GM21390 (cell line): ENCODE results near the gene SRPK3.

Experiments
- ATAC-seq: cut with Tn5 transposase; IDR thresholded peaks from one replicate; pipeline ENCODE4 v1.9.1; 2021; ENCODE audit not compliant: unreplicated experiment

Gene SRPK3

GRCh38 chrX:153769865-153770600 lies 10.8 kb upstream of the SRPK3 start:
- ATAC-seq, result no peak

- no peak for ATAC-seq
These were observed 10.0 kb upstream of the SRPK3 start for GRCh38 chrX:153770601-153771414.

GRCh38 chrX:153771415-153772315 lies 9.2 kb upstream of the SRPK3 start:
- no peak for ATAC-seq

- ATAC-seq, result no peak
These were observed 8.3 kb upstream of the SRPK3 start for GRCh38 chrX:153772316-153773217.

DNA sequence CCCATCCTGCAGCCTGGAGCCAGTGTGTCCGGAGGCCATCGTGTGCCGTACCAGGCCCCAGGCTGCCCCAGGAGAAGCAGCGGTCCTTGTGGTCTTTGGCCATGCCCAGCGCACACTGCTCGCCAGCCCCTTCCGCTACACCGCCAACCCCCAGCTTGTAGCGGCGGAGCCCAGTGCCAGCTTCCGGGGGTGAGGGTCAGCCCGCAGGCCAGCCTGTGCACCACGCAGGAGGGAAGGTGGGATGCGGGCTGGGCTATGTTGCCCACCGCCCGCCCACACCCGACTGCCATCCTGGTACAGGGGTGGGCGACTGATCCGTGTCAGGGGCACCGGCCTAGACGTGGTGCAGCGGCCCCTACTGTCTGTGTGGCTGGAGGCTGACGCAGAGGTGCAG lies 7.6 kb upstream of the SRPK3 start:
- no peak for ATAC-seq

GRCh38 chrX:153773741-153774575 lies 6.9 kb upstream of the SRPK3 start:
- ATAC-seq, result no peak

- ATAC-seq, result no peak
These were observed 6.1 kb upstream of the SRPK3 start for GRCh38 chrX:153774576-153775292.

GRCh38 chrX:153775293-153776119 lies 5.3 kb upstream of the SRPK3 start:
- ATAC-seq, result no peak

DNA sequence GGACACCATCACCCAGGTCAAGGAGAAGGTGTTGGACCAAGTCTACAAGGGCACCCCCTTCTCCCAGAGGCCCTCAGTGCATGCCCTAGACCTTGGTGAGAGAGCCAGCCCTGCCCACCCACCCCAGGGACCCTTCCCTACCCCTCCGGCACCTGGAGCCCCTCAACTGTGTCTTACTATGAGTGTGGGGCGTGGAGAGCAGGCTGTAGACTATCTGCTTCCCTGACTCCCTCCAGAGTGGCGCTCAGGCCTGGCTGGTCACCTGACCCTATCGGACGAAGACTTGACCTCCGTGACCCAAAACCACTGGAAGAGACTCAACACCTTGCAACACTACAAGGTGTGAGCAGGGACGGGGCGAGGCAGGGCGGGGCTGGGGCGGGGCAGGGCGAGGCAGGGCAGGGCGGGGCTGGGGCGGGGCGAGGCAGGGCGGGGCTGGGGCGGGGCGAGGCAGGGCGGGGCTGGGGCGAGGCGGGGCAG lies 4.7 kb upstream of the SRPK3 start:
- ATAC-seq, result no peak

DNA sequence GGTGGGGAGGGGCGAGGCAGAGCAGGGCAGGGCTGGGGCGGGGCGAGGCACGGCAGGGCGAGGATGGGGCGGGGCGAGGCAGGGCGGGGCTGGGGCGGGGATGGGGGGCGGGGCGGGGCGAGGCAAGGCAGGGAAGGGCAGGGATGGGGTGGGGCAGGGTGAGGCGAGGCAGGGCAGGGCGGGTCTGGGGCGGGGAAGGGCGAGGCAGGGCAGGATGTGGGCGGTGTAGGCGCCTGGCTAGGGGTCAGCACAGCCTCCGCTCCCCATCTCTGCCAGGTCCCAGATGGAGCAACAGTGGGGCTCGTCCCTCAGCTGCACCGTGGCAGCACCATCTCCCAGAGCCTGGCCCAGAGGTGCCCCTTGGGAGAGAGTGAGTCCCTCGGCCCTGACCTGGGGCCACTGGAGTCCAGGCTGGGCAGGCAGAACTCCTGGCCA lies 4.2 kb upstream of the SRPK3 start:
- ATAC-seq, result no peak

DNA sequence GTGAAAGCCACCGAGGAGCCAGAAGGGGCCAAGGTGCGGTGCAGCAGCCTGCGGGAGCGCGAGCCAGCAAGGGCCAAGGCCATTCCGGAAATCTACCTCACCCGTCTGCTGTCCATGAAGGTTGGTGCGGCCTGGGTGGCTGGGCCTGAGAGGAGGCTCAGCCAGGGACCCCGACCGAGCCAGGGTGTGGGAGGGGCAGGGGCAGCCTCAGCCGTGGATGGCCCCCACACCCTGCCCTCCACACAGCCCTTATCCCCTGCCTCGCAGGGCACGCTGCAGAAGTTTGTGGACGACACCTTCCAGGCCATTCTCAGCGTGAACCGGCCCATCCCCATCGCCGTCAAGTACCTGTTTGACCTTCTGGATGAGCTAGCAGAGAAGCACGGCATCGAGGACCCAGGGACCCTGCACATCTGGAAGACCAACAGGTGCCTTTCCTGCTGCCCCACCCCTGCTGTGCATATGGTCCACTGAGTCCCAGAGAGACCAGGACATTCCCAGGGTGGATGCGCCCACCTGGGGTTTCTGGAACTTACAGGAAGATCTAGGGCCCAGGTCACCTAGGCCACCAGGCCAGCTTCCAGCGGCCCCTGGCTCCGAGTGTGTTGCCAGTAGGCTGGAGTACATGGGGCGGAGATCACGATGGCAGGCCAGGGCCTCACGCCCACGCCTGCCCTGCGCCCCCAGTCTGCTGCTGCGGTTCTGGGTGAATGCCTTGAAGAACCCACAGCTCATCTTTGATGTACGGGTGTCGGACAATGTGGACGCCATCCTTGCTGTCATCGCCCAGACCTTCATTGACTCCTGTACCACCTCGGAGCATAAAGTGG lies 3.4 kb upstream of the SRPK3 start:
- no peak for ATAC-seq

DNA sequence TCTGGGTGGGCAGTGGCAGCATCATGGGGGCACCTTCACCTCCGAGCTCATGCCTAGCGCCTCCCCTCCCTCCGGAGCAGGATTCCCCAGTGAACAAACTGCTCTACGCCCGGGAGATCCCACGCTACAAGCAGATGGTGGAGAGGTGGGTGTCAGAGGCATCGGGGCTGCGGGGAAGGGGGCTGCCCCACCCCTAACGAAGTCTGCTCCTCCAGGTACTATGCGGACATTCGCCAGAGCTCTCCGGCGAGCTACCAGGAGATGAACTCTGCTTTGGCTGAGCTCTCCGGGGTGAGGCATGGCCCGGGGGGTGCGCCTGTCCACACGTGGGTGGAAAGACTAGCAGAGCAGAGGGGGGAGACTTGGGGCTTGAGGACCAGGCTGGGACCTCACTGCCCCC lies 2.7 kb upstream of the SRPK3 start:
- no peak for ATAC-seq

DNA sequence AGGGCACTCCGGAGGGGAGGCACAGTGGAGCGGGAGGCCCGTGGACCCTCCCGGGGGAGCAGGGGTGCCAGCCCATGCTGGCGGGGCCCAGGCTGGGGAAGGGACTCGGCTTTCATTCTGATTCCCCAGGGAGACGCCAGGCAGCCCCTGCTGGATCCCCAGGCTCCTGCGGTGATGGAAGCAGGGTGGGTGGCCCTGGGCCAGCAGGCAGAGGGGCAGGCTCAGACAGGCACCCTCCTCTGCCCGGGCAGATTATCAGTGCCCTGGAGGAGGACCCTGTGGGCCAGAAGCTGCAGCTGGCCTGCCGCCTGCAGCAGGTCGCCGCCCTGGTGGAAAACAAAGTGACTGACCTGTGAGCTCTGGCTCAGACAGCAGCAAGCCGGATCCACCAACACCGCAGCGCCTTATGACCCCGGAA lies 2.1 kb upstream of the SRPK3 start:
- no peak for ATAC-seq

- no peak for ATAC-seq
These were observed 757 bp upstream of the SRPK3 start for GRCh38 chrX:153779891-153780677.

DNA sequence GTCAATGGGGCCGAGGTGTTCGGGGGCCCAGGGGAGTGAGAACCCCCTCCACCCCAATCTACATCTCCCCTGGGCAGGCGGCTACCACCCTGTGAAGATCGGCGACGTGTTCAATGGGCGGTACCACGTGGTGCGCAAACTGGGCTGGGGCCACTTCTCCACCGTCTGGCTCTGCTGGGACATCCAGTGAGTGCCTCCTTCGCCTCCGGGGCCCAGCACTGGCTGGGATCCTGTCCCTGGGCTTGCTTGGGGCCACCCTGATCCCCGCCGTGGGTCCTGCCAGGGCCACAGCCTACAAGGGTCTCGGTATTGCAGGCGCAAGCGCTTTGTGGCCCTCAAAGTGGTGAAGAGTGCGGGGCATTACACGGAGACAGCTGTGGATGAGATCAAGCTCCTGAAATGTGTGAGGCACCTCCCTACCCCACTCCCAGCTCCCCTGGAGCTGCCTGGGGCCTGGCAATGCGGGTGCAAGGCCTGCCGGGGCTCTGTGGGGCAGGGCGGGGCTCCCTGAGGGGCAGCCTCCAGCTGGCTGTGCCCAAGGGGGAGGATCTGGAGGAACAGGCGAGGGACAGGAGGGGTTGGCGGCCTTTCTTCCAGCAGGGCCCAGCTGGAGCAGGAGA lies 697 bp downstream of the SRPK3 start:
- no peak for ATAC-seq

GRCh38 chrX:153782313-153782712 lies 1.5 kb downstream of the SRPK3 start:
- no peak for ATAC-seq
